OCI-M1 (cell line): ENCODE measurements around the gene PREX1.
A peak's percentile ranks its signal among the peaks of the same experiment; 100 is the strongest.
"Not testable (repeated sequence)": the region's sequence is repeated elsewhere in the genome, so short reads cannot be mapped to it uniquely, and the experiment has no call there.

Experiments used
- DNase-seq: peaks from one replicate; lab custom pipeline; 2025; lab: John Stamatoyannopoulos, UW

The PREX1 gene

GRCh38 chr20:48812600-48813445 is 15.0 kb downstream of the PREX1 start:
- no peak for DNase-seq

- DNase-seq = not testable (repeated sequence)
Measured at GRCh38 chr20:48812114-48812513, 15.7 kb downstream of the PREX1 start.

GRCh38 chr20:48809673-48810072 is 18.1 kb downstream of the PREX1 start:
- no peak for DNase-seq

- no peak for DNase-seq
Measured at GRCh38 chr20:48808382-48809034, 19.3 kb downstream of the PREX1 start.

- DNase-seq = no peak
Measured at GRCh38 chr20:48807586-48808381, 20.0 kb downstream of the PREX1 start.

GRCh38 chr20:48807051-48807450 is 20.7 kb downstream of the PREX1 start:
- DNase-seq = no peak

GRCh38 chr20:48805716-48806115 is 22.1 kb downstream of the PREX1 start:
- no peak for DNase-seq

- DNase-seq = no peak
Measured at GRCh38 chr20:48805286-48805685, 22.5 kb downstream of the PREX1 start.

- no peak for DNase-seq
Measured at GRCh38 chr20:48804300-48804980, 23.4 kb downstream of the PREX1 start.

GRCh38 chr20:48803176-48804053 is 24.4 kb downstream of the PREX1 start:
- no peak for DNase-seq

- DNase-seq = no peak
Measured at GRCh38 chr20:48802647-48803046, 25.2 kb downstream of the PREX1 start.

- no peak for DNase-seq
Measured at GRCh38 chr20:48802216-48802615, 25.6 kb downstream of the PREX1 start.

- DNase-seq = no peak
Measured at GRCh38 chr20:48801197-48801596, 26.6 kb downstream of the PREX1 start.

GRCh38 chr20:48800177-48800576 is 27.6 kb downstream of the PREX1 start:
- DNase-seq = peak; percentile 75

GRCh38 chr20:48799328-48800105 is 28.3 kb downstream of the PREX1 start:
- peak; percentile 69 for DNase-seq

GRCh38 chr20:48797850-48798747 is 29.7 kb downstream of the PREX1 start:
- DNase-seq = no peak

- no peak for DNase-seq
Measured at GRCh38 chr20:48797275-48797825, 30.4 kb downstream of the PREX1 start.

- no peak for DNase-seq
Measured at GRCh38 chr20:48795732-48796131, 32.1 kb downstream of the PREX1 start.
